HepG2 (cell line): ENCODE measurements around the gene MLXIPL. TPM values are rescaled to one million over a fixed set of nuclear protein-coding genes. Genes with fewer than 3 reads are reported as not detected.

Source experiments
- ATM ChIP-seq: fragments of 450-650 bp; IDR thresholded peaks from 2 replicates; pipeline ENCODE4 v1.7.1; 2017; ENCODE audit warnings: mild to moderate bottlenecking, borderline replicate concordance
- CREB1 ChIP-seq, 2 experiments: fragments of 450-650 bp in 1 of 2; IDR thresholded peaks; 2 replicates each; pipeline ENCODE4 v1.6.1; 2016 to 2017; ENCODE audit warnings: control low read depth in 1 of 2, mild to moderate bottlenecking in 1 of 2, missing compliant biosample characterization in 1 of 2, missing genetic modification characterization in 1 of 2
- DPF2 ChIP-seq: sonication (generic); formaldehyde crosslinking; IDR thresholded peaks from 2 replicates; pipeline ENCODE4 v1.4.0; 2020; ENCODE audit warnings: mild to moderate bottlenecking, low read depth, missing genetic modification reagents, borderline replicate concordance
- FOXC1 ChIP-seq: sonication (generic); formaldehyde crosslinking; IDR thresholded peaks from 2 replicates; pipeline ENCODE4 v1.8.0; 2022; ENCODE audit warnings: mild to moderate bottlenecking, missing genetic modification reagents, borderline replicate concordance
- IKZF4 ChIP-seq: sonication (generic); formaldehyde crosslinking; IDR thresholded peaks from 2 replicates; pipeline ENCODE4 v1.5.1; 2020; ENCODE audit warnings: borderline replicate concordance, mild to moderate bottlenecking, low read depth, missing genetic modification reagents; ENCODE audit errors: not compliant biosample characterization
- KDM6A ChIP-seq: IDR thresholded peaks from 2 replicates; pipeline ENCODE4 v1.6.1; 2016; ENCODE audit warnings: low read depth
- NBN ChIP-seq: fragments of 450-650 bp; conservative IDR thresholded peaks from 2 replicates; pipeline ENCODE4 v1.6.1; 2017
- SYNCRIP ChIP-seq: fragments of 200-400 bp; formaldehyde crosslinking; IDR thresholded peaks from 2 replicates; pipeline ENCODE4 v1.6.1; 2018; ENCODE audit warnings: mild to moderate bottlenecking, low read depth, low read length; ENCODE audit not compliant: insufficient read depth
- ZC3H4 ChIP-seq: sonication (generic); formaldehyde crosslinking; IDR thresholded peaks from 2 replicates; pipeline ENCODE4 v1.4.0; 2020; ENCODE audit warnings: missing genetic modification reagents, borderline replicate concordance
- ZFP90 ChIP-seq: sonication (generic); formaldehyde crosslinking; IDR thresholded peaks from 2 replicates; pipeline ENCODE4 v1.8.0; 2022; ENCODE audit warnings: missing genetic modification reagents, mild to moderate bottlenecking, inconsistent platforms, borderline replicate concordance
- ZKSCAN5 ChIP-seq: sonication (generic); formaldehyde crosslinking; IDR thresholded peaks from 2 replicates; pipeline ENCODE4 v1.5.1; 2020; ENCODE audit warnings: mild to moderate bottlenecking, missing genetic modification reagents
- ZNF235 ChIP-seq: sonication (generic); formaldehyde crosslinking; IDR thresholded peaks from 2 replicates; pipeline ENCODE4 v1.8.1; 2023; ENCODE audit warnings: mild to moderate bottlenecking, missing genetic modification reagents, borderline replicate concordance
- ZNF549 ChIP-seq: sonication (generic); formaldehyde crosslinking; IDR thresholded peaks from 2 replicates; pipeline ENCODE4 v1.5.0; 2020; ENCODE audit warnings: missing genetic modification reagents
- ZNF567 ChIP-seq: sonication (generic); formaldehyde crosslinking; IDR thresholded peaks from 2 replicates; pipeline ENCODE4 v1.8.1; 2023; ENCODE audit warnings: mild to moderate bottlenecking, missing genetic modification reagents, borderline replicate concordance
- ZNF660 ChIP-seq: sonication (generic); formaldehyde crosslinking; IDR thresholded peaks from 2 replicates; pipeline ENCODE4 v1.5.1; 2020; ENCODE audit warnings: mild to moderate bottlenecking, low read depth, missing genetic modification reagents, borderline replicate concordance
- ZSCAN31 ChIP-seq: sonication (generic); formaldehyde crosslinking; IDR thresholded peaks from 2 replicates; pipeline ENCODE4 v1.5.0; 2020; ENCODE audit warnings: low read depth, mild to moderate bottlenecking, missing genetic modification reagents
- polyA plus RNA-seq, 8 experiments: library from polyadenylated mRNA; depleted of rRNA in 3 of 8; stranded (reverse) in 7 of 8; unstranded in 1 of 8; fragments of >200 nt; fragmentation: Illumina TruSeq in 4 of 8; extraction: Trizol in 4 of 8; gene quantifications; 2 replicates each; pipeline versions ENCODE4 v1.2.1 to v1.2.3, GENCODE V29; 2011 to 2016; ENCODE audit warnings: low read depth in 4 of 8, missing spikeins in 1 of 8, mixed read lengths in 1 of 8; ENCODE audit not compliant: insufficient read depth in 1 of 8
- total RNA-seq, 5 experiments: library from RNA; depleted of rRNA; stranded (reverse); fragments of >200 nt; fragmentation: Illumina TruSeq; extraction: Trizol; gene quantifications; 2 replicates each; pipeline ENCODE4 v1.2.3, GENCODE V29; 2016; ENCODE audit warnings: low read depth in 1 of 5
- TF ChIP-seq, protein P1 (sequence below): sonication (generic); formaldehyde crosslinking; IDR thresholded peaks from 2 replicates; pipeline ENCODE4 v1.5.0; 2020; ENCODE audit warnings: mild to moderate bottlenecking, missing genetic modification reagents
- TF ChIP-seq, protein P2 (sequence below): IDR thresholded peaks from 2 replicates; pipeline ENCODE4 v1.6.1; 2016; ENCODE audit warnings: missing compliant biosample characterization, missing genetic modification reagents, borderline replicate concordance
- TF ChIP-seq, protein P3 (sequence below): IDR thresholded peaks from 2 replicates; pipeline ENCODE4 v1.6.1; 2016
- TF ChIP-seq, protein P4 (sequence below): sonication (generic); formaldehyde crosslinking; IDR thresholded peaks from 2 replicates; pipeline ENCODE4 v1.8.0; 2023; ENCODE audit warnings: mild to moderate bottlenecking, missing genetic modification reagents
- TF ChIP-seq, protein P5 (sequence below): sonication (generic); formaldehyde crosslinking; IDR thresholded peaks from 2 replicates; pipeline ENCODE4 v1.4.0; 2020; ENCODE audit warnings: missing genetic modification reagents
- TF ChIP-seq, protein P6 (sequence below): IDR thresholded peaks from 2 replicates; pipeline ENCODE4 v1.6.1; 2012; ENCODE audit warnings: inconsistent platforms

The MLXIPL gene
- total and polyA plus RNA-seq, 2 of the 13 experiments (the other 11 are each of a cell fraction or from before 2014, with no cell fraction given): 51.6 to 60.1 TPM

DNA sequence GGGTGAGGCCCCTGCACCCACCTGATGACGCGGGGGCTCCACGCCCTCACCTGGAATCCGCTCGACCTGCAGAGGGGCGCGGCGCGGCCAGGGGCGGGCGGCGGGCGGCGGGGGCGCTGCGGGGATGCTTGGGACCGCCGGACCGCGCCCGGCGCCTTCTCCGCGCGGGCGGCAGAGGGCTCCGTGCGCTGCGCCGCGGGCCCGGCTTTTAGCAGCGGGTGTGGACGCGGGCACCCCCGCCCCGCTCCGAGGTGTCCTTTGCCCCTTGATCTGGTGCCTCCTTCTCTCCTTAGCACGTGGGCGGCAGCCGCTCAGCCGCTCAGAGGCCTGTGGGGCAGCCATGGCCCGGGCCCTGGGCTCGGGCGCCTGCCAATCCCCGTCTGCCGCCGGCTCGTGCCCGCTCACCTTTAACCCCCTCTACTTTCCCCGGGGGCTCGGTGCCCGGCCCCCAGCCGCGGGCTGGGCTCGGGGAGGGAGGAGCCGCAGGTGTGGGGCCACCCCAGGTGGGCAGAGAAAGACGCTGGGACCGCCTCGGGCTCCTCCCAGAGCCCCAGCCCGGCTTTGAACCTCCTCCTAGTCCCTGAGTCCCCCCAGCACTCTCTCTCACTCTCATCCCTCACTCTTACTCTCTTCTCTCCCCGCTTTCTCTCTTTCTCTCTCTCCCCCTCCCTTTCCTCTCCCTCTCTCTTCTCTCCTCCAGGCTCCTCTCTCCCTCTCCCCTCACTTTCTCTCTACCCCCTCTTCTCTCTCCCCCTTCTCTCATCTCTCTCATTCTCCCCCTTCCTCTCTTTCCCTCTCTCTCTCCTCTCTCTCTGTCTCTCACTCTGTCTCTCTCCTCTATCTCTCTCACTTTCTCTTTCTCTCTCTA lies 23.6 kb upstream of the MLXIPL start (continued):
- TF ChIP-seq ZNF235 (CRISPR knock-in tag) (peak; percentile 31; the same call in 1 of the 2 replicates), CREB1 (IDR thresholded peaks at IDR 0.05) (no peak), CREB1 (CRISPR knock-in tag; IDR thresholded peaks at IDR 0.05) (no peak), KDM6A (CRISPR knock-in tag) (no peak), ZNF660 (CRISPR knock-in tag) (no peak), SYNCRIP (no peak), DPF2 (CRISPR knock-in tag) (peak; percentile 10; the same call in 1 of the 2 replicates), FOXC1 (peak; percentile 64; the same call in 1 of the 2 replicates), IKZF4 (no peak), ZFP90 (0 out of 2 replicates have a peak, but pooled peaks have one; percentile 58), ATM (no peak), ZC3H4 (CRISPR knock-in tag) (no peak), ZSCAN31 (CRISPR knock-in tag) (0 out of 2 replicates have a peak, but pooled peaks have one; percentile 25), ZKSCAN5 (CRISPR knock-in tag) (no peak), ZNF567 (no peak), ZNF549 (0 out of 2 replicates have a peak, but pooled peaks have one; percentile 35), NBN (no peak)
- TF ChIP-seq, protein P1, sequence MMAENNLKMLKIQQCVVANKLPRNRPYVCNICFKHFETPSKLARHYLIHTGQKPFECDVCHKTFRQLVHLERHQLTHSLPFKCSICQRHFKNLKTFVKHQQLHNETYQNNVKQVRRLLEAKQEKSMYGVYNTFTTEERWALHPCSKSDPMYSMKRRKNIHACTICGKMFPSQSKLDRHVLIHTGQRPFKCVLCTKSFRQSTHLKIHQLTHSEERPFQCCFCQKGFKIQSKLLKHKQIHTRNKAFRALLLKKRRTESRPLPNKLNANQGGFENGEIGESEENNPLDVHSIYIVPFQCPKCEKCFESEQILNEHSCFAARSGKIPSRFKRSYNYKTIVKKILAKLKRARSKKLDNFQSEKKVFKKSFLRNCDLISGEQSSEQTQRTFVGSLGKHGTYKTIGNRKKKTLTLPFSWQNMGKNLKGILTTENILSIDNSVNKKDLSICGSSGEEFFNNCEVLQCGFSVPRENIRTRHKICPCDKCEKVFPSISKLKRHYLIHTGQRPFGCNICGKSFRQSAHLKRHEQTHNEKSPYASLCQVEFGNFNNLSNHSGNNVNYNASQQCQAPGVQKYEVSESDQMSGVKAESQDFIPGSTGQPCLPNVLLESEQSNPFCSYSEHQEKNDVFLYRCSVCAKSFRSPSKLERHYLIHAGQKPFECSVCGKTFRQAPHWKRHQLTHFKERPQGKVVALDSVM (CRISPR knock-in tag): peak; percentile 71
- TF ChIP-seq, protein P2, sequence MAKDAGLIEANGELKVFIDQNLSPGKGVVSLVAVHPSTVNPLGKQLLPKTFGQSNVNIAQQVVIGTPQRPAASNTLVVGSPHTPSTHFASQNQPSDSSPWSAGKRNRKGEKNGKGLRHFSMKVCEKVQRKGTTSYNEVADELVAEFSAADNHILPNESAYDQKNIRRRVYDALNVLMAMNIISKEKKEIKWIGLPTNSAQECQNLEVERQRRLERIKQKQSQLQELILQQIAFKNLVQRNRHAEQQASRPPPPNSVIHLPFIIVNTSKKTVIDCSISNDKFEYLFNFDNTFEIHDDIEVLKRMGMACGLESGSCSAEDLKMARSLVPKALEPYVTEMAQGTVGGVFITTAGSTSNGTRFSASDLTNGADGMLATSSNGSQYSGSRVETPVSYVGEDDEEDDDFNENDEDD (CRISPR knock-in tag): peak; percentile 82
- TF ChIP-seq, protein P3, sequence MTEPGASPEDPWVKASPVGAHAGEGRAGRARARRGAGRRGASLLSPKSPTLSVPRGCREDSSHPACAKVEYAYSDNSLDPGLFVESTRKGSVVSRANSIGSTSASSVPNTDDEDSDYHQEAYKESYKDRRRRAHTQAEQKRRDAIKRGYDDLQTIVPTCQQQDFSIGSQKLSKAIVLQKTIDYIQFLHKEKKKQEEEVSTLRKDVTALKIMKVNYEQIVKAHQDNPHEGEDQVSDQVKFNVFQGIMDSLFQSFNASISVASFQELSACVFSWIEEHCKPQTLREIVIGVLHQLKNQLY: peak; percentile 96
- TF ChIP-seq, protein P4, sequence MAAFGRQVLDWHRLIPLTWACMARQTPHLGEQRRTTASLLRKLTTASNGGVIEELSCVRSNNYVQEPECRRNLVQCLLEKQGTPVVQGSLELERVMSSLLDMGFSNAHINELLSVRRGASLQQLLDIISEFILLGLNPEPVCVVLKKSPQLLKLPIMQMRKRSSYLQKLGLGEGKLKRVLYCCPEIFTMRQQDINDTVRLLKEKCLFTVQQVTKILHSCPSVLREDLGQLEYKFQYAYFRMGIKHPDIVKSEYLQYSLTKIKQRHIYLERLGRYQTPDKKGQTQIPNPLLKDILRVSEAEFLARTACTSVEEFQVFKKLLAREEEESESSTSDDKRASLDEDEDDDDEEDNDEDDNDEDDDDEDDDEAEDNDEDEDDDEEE (CRISPR knock-in tag): no peak
- TF ChIP-seq, protein P5, sequence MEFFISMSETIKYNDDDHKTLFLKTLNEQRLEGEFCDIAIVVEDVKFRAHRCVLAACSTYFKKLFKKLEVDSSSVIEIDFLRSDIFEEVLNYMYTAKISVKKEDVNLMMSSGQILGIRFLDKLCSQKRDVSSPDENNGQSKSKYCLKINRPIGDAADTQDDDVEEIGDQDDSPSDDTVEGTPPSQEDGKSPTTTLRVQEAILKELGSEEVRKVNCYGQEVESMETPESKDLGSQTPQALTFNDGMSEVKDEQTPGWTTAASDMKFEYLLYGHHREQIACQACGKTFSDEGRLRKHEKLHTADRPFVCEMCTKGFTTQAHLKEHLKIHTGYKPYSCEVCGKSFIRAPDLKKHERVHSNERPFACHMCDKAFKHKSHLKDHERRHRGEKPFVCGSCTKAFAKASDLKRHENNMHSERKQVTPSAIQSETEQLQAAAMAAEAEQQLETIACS (CRISPR knock-in tag): 0 out of 2 replicates have a peak, but pooled peaks have one; percentile 34
- TF ChIP-seq, protein P6, sequence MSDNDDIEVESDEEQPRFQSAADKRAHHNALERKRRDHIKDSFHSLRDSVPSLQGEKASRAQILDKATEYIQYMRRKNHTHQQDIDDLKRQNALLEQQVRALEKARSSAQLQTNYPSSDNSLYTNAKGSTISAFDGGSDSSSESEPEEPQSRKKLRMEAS: peak; percentile 96
